Right renal cortex interstitium (tissue), 3 donors: Measurements from ENCODE around the gene NAALADL2. TPM values are rescaled to one million over a fixed set of nuclear protein-coding genes. Genes with fewer than 3 reads are reported as not detected.

Experiments
- DNase-seq, 3 donors: peaks; one replicate each; pipeline ENCODE4 v3.0.0-alpha.2; 2013; ENCODE audit warnings: low read depth in 3 of 3, low spot score in 2 of 3
- polyA plus RNA-seq, 3 donors: library from polyadenylated mRNA; unstranded; fragments of 120-200 nt; gene quantifications; one replicate each; pipeline ENCODE4 v1.2.1, GENCODE V29; 2013; ENCODE audit not compliant: insufficient read length in 3 of 3

The NAALADL2 gene
- polyA plus RNA-seq, 3 donors = 18.2 to 22.0 (median 20.4) TPM

GRCh38 chr3:174884776-174885568, 25.8 kb downstream of the NAALADL2 start:
- no peak for DNase-seq

- DNase-seq = no peak
These were observed 32.5 kb downstream of the NAALADL2 start for GRCh38 chr3:174891524-174892203.

- no peak for DNase-seq
These were observed 47.9 kb downstream of the NAALADL2 start for GRCh38 chr3:174907027-174907426.

- no peak for DNase-seq
These were observed 48.7 kb downstream of the NAALADL2 start for GRCh38 chr3:174907628-174908407.

- no peak for DNase-seq
These were observed 72.6 kb downstream of the NAALADL2 start for GRCh38 chr3:174931473-174932353.

GRCh38 chr3:174936590-174936989, 77.5 kb downstream of the NAALADL2 start:
- no peak for DNase-seq

GRCh38 chr3:174937478-174937877, 78.3 kb downstream of the NAALADL2 start:
- no peak for DNase-seq

GRCh38 chr3:174938102-174938501, 79.0 kb downstream of the NAALADL2 start:
- no peak for DNase-seq

GRCh38 chr3:174940151-174940550, 81.0 kb downstream of the NAALADL2 start:
- no peak for DNase-seq

- DNase-seq = no peak
These were observed 86.1 kb downstream of the NAALADL2 start for GRCh38 chr3:174945276-174945675.

GRCh38 chr3:174945951-174946350, 86.8 kb downstream of the NAALADL2 start:
- no peak for DNase-seq

- peak in 1 of 3 donors; percentile 8 for DNase-seq
These were observed 90.4 kb downstream of the NAALADL2 start for GRCh38 chr3:174949523-174949922.

GRCh38 chr3:174951034-174951433, 91.9 kb downstream of the NAALADL2 start:
- DNase-seq = no peak

- no peak for DNase-seq
These were observed 92.4 kb downstream of the NAALADL2 start for GRCh38 chr3:174951498-174952005.

- DNase-seq = no peak
These were observed 93.9 kb downstream of the NAALADL2 start for GRCh38 chr3:174953068-174953467.

GRCh38 chr3:174955513-174956016, 96.4 kb downstream of the NAALADL2 start:
- no peak for DNase-seq

GRCh38 chr3:174957081-174957480, 97.9 kb downstream of the NAALADL2 start:
- DNase-seq = no peak

GRCh38 chr3:174957551-174958001, 98.4 kb downstream of the NAALADL2 start:
- DNase-seq = no peak

GRCh38 chr3:174958671-174959328, 99.7 kb downstream of the NAALADL2 start:
- DNase-seq = no peak
